Stimulated activated CD8-positive, alpha-beta memory T cell treated with anti-CD3 and anti-CD28 coated beads, Interleukin-4, amount 100 ng/mL, for 48 hours (primary cell): ENCODE data around the gene B4GALT2.
A peak's percentile ranks its signal among the peaks of the same experiment; 100 is the strongest.

ENCODE experiments used
- DNase-seq: peaks from one replicate; pipeline ENCODE4 v3.0.0-alpha.2; 2020

Gene B4GALT2, protein sequence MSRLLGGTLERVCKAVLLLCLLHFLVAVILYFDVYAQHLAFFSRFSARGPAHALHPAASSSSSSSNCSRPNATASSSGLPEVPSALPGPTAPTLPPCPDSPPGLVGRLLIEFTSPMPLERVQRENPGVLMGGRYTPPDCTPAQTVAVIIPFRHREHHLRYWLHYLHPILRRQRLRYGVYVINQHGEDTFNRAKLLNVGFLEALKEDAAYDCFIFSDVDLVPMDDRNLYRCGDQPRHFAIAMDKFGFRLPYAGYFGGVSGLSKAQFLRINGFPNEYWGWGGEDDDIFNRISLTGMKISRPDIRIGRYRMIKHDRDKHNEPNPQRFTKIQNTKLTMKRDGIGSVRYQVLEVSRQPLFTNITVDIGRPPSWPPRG

DNA sequence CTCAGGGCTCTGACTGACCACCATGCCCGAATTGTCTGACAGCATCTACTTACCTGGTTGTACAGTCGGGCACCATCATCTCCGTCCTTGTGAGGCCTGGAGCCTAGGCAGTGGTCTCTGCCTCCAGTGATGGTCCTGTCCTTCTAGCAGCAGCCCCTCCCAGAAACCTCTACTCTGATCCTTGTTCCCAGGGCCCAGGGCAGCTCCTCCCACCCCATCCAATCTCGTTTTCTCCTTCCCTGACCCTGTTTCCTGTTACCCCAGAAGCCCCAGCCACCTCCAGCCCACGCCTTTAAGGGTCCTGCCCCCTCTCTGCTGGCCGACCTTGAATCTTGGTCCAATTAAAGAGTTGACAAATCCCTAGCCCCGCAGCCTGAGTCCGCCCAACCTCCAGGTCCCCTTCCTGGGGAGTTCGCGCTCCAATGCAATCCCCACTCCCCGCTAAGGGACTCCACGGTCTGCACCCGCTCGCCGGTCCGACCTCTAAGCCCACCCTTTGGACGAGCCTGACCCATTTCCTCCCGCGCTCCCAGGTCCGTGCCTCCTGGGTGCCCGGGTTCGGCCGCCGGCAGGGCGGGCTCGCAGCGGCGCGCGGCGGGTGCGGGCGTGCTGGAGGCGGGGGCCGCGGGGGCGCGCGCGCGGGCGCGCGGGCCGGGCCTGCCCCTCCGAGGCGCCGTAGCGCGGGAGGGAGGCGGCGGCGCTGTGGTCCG, at the start of gene B4GALT2:
B4GALT2 (plus strand) TSS at position 660 of the 710 bp plus-strand sequence. CDS start 1,951 bp downstream, outside the sequence.
- peak; percentile 64 for DNase-seq

DNA sequence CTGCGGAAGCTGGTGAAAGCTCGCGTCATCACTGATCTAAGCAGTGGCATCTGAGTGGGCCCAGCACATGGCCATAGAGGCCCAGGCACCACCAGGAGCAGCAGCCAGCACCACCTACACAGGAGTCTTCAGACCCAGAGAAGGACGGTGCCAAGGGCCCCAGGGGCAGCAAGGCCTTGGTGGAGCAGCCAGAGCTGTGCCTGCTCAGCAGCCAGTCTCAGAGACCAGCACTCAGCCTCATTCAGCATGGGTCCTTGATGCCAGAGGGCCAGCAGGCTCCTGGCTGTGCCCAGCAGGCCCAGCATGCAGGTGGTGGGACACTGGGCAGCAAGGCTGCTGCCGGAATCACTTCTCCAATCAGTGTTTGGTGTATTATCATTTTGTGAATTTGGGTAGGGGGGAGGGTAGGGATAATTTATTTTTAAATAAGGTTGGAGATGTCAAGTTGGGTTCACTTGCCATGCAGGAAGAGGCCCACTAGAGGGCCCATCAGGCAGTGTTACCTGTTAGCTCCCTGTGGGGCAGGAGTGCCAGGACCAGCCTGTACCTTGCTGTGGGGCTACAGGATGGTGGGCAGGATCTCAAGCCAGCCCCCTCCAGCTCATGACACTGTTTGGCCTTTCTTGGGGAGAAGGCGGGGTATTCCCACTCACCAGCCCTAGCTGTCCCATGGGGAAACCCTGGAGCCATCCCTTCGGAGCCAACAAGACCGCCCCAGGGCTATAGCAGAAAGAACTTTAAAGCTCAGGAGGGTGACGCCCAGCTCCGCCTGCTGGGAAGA, 48.7 kb upstream of the B4GALT2 start:
- no peak for DNase-seq

DNA sequence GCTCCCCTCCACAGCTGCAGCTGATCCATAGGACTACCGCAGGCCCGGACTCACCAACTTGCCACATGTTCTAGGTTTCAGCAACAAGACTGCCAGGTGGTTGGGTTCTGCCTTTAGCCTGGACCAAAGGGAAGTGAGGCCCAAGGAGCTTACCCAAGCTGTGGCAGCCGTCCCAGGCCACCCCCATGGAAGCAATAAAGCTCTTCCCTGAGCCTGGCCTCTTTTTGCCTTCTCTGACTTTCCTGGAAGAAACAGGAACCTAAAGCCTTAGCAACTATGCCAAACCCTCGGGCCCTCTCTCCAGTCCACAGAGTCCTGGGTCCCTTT, 48.1 kb upstream of the B4GALT2 start:
- DNase-seq, result no peak

DNA sequence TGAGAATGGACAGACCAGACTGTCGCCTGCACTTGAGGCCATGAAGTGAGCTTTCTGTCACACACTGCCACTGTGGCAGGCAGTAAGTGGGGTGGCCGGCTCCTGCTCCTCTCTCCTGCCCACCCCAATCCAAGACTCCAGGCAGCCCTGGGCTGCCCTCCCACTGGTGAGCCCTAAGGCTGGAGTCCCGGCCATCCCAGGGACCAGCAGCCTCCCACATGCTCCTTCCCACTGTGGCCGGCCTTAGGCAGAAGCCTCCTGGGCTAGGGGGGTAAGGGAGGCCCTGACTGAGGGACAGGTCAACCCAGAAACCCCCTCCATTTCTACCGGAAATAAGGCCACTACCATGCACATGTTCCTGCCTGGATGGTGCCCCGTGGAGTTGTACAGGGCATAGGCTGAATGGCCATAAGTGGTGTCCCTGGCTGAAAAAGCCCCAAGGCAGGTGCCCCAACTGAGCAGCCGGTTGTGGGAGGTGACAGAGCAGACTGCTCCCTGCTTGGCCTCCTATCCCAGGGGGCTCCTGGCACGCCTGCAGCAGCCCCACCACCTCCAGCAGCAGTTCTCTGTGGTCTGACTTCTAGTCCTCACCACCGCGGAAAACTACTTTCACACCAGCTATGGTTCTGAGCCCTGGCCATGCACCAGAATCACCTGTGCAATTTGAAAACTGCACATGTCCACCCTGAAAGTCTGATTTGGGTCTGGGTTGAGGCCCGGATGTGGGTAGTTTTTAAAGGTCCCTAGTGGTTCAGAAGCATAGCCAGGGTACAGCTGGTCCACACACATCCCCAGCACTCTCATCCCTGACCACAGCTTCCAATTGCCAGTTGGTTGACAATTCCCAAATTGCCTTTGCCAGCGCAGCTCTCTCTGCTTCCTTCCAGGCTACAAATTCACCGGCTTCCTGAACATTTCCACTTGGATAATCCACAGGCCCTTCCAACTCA, 47.0 kb upstream of the B4GALT2 start:
- no peak for DNase-seq

DNA sequence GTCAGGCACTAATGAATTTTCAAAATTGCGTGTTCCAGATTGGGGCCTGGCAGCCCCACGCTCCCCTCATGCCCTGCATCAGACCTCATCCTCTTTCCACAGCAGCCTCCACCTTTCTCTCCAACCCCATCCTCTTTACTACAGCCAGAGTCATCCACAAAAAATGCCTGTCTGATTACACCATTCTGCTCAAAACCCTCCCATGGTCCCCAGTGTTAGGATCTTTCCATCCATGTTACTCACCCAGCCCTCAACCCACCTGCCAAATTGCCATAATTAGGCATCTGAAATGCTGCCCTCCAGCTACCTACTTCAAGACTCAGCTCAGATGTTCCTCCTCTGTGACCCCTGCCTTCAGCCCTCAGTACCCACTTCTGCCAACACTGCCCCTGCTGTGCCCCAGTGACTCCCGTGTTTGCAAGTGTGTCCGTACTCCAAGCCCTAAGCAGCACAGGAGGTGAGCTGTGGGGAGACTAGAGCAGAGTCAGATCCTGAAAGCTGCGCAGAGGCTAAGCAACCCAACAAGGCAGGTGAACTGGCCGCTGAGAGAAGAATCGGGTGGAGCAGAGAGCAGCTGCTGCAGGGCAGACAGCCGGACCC, 46.1 kb upstream of the B4GALT2 start:
- no peak for DNase-seq

DNA sequence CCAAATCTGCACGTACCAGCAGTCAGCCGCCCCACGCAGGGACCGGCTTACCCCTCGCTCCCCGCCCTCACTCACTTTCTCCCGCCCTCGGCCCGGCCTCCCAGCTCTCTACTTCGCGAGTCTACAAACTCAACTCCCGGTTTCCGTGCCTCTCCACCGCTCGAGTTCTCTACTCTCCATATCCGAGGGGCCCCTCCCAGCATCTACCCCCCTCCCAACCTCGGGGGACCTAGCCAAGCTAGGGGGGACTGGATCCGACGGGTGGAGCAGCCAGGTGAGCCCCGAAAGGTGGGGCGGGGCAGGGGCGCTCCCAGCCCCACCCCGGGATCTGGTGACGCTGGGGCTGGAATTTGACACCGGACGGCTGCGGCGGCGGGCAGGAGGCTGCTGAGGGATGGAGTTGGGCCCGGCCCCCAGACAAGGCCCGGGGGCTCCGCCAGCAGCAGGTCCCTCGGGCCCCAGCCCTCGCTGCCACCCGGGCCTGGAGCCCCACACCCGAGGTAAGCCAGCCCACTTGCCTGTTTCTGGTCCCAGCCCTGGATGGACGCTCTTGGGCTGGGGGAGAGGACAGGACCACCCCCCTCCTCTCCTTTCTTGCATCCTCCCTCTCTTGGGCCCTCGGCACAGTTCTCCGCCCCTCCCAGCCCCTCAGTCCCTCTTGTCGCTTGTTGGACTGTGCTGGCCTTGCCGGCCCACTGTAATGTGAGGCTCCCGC, 45.5 kb upstream of the B4GALT2 start, which contains the start of gene ARTN:
ARTN (plus strand) TSS at position 416 of the 715 bp plus-strand sequence. CDS start 1,856 bp downstream, outside the sequence.
- DNase-seq, result no peak

DNA sequence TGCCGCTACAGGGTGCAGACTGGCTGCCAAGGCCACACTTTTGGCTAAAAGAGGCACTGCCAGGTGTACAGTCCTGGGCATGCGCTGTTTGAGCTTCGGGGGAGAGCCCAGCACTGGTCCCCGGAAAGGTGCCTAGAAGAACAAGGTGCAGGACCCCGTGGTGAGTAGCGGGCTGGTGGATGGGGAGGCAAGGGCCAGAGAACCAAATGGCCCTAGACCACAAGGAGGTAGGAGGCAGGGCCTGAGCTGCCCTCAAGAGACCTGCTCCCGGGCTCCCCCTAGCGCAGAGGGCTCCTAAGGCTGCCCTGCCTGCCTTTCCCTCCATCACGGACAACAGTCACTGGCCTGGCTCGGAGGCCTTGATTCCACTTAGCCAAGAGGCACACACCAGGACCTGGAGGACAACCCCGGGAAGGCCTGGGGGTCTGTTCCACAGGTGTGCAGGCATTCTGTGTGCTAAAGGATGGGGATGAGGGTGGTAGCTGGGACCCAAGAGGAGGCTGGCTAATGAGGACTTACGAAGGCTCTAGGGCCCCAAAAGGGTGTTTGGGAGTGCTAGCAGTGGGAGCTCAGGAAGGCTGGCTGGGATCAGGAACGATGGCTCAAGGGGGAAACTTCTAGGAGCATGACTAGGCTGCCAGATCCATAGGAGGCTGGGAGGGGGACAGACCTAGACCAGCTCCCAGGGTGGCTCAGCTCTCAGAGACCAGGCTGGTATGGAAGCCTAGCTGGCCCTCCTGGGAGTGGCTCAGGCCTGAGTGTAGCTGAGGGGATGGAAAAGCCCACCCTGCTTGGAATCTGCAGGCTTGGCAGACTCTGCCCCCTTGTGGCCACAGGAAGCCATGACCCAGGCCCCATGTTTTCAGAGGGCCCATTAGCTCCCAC, 44.7 kb upstream of the B4GALT2 start:
- peak; percentile 81 for DNase-seq

DNA sequence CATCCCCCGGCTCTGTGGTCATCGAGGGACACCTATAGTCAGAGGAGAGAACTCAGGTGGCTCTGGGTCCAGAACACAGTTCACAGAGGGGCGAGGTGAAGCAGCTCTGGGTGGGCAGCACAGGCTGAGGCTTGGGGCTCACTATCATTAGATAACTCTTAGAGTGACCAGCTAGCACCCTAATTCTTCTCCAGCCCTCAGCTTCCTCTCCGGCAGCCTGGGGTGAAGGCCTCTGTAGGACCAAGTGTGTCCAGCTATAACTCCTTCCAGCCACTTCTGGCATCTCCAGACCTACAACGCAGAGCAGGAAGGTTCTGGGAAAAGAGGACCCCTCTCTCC, 44.1 kb upstream of the B4GALT2 start:
- no peak for DNase-seq

DNA sequence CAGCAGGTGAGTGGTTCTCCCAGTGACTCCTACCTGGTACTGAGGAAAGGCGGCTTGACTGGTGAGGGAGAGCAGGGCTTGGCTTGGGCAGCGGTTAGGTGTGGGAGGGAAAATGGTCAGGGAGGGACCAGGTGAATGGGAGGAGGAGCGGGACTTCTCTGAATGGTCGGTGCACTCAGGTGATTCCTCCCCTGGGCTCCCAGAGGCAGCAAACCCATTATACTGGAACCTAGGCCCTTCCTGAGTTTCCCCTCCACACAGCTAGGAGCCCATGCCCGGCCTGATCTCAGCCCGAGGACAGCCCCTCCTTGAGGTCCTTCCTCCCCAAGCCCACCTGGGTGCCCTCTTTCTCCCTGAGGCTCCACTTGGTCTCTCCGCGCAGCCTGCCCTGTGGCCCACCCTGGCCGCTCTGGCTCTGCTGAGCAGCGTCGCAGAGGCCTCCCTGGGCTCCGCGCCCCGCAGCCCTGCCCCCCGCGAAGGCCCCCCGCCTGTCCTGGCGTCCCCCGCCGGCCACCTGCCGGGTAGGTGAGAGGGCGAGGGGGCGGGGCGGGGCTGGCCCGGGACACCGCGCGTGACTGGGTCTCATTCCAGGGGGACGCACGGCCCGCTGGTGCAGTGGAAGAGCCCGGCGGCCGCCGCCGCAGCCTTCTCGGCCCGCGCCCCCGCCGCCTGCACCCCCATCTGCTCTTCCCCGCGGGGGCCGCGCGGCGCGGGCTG, 43.1 kb upstream of the B4GALT2 start:
- DNase-seq, result no peak

DNA sequence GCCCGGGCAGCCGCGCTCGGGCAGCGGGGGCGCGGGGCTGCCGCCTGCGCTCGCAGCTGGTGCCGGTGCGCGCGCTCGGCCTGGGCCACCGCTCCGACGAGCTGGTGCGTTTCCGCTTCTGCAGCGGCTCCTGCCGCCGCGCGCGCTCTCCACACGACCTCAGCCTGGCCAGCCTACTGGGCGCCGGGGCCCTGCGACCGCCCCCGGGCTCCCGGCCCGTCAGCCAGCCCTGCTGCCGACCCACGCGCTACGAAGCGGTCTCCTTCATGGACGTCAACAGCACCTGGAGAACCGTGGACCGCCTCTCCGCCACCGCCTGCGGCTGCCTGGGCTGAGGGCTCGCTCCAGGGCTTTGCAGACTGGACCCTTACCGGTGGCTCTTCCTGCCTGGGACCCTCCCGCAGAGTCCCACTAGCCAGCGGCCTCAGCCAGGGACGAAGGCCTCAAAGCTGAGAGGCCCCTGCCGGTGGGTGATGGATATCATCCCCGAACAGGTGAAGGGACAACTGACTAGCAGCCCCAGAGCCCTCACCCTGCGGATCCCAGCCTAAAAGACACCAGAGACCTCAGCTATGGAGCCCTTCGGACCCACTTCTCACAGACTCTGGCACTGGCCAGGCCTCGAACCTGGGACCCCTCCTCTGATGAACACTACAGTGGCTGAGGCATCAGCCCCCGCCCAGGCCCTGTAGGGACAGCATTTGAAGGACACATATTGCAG, 42.4 kb upstream of the B4GALT2 start:
- no peak for DNase-seq

DNA sequence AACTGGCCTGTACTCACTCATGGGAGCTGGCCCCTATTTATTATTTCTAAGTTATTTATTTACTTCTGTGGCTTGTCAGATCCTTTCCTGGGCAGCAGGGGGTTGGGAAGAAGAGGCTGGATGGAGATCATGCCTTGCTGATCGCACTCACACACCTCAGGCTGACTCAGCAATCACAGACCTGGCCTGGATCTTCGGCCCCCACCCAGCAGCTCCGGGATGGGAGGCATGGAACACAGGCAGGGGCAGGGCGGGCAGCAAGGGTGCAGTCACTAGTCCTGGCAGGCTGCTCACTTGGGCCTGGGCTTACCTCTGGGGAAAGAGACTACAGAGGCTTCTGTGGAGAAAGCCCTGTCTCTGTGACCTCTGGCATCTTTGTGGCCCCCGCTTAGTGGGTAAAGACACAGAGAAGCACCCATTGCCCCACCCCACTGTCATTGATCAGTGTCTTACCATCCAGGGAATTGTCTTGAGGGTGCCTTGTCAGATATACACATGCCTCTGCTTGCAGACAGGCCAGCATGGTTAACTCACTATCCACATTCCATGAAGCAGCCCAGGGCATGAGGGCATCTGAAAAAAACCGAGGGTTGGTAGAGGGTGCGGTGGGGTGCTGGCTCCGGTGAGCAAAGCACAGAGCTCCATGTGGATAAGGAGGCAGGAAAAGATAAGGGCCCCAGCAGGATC, 41.7 kb upstream of the B4GALT2 start:
- DNase-seq, result no peak

DNA sequence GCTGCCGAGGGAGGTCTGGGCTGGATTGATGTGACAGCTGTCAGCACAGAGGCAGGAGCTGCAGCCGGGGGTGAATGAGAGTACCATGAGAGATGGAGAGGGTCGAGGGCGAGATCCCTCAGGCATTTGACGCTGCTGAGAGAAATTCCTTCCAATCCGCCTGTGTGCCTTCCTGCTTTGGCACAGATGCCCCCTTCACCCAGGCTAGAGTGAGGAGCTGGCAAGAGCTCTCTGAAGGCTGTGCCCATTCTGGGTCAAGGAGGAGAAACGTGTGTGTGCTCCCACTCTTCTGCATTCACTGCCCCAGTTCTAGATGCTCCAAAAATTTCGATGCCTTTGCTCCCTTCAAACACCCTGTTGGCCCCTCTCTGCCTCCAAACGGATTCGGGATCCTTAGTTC, 40.6 kb upstream of the B4GALT2 start:
- DNase-seq, result no peak

DNA sequence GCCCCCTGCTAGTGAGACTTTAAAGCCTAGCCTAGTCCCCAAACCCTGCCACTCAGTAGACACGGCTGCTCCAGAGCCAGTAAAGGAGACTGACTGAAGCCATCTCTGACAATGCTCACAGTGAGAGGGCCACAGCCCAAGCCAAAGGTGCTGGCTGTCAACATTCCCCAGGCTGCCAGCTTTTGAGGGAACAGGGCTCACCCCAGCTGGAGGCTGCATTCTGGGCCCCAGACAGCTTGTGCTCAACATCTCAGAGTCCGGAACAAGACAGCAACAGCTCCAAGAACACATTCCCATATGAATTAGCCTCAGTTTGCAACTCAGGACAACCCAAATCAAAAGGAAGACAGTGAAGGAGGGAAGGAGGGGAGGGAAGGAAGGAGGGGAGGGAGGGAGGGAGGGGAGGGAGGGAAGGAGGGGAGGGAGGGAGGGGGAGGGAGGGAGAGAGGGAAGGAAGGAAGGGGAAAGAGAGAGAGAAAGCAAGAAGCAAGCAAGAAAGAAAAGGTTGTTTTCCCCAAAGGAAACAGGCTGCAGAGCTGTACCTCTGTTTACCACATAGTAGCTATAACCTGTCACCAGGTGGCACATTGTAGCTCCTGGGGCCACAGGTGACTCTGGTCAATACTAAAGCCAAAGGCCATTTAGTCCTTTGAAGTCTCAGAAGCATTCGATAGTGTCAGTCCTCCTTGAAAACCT, 40.0 kb upstream of the B4GALT2 start:
- DNase-seq, result no peak

DNA sequence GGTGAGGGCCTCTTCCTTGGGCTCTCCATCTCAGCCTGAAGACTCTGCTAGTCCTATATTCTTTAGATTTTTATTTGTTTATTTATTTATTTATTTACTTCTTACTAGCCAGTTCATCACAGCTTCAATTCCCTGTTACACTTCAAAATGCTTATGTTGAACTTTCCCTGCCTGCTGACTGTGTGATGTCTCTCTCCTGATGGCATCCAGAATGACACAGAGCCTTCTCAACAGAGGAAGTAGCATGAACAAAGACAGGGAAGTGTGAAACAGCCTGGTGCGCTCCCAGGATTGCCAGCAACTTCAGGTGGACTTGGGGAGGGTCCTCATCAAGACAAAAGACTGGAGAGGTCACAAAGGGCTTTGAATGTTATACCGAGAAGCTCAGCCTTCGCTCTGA, 36.6 kb upstream of the B4GALT2 start:
- DNase-seq, result no peak

DNA sequence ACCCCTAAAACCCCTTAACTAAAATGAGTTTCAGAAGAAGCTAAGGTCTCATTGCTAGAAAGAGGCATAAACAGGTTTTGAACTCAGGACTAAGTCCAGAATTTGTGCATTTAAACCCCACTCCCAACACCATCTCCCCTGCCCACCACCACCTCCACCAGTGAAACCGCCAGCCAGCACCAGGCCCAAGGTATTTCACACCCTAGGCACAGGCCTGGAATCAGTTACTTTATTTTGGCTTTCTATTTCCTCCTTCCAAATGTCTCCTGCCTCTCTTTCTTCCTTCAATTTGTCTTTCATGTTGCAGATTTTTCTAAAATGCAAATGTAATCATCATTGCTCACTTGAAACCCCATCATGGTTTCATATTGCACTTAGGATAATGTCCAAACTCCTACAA, 34.1 kb upstream of the B4GALT2 start:
- DNase-seq, result no peak

DNA sequence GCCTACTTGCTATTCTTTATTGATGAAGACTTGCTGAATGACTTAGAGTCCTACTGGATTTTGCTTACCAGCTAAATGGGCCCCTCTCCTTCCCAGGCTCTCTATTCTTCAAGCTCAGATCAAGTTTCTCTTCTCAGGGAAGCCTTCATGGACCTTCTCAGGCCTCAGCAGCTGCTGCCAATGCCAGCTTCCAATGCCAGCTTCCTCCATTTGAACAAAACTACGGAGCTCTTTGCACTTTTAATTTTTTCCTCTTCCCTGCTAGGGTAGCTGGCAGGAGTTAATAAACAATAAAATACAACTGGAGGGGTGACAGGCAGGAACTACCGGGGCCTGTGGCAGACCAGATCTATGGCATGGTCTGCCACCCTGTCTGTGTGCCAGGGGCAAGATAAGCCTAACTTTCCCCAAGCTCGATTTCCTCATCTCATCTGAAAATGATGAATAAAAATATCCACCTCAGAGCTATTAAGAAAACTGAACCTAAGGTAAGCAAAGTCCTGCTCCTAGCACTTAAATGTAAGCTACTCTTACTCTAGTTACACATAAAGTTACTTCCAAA, 33.3 kb upstream of the B4GALT2 start:
- no peak for DNase-seq
